ENCODE data around the gene SMIM20.

DNA sequence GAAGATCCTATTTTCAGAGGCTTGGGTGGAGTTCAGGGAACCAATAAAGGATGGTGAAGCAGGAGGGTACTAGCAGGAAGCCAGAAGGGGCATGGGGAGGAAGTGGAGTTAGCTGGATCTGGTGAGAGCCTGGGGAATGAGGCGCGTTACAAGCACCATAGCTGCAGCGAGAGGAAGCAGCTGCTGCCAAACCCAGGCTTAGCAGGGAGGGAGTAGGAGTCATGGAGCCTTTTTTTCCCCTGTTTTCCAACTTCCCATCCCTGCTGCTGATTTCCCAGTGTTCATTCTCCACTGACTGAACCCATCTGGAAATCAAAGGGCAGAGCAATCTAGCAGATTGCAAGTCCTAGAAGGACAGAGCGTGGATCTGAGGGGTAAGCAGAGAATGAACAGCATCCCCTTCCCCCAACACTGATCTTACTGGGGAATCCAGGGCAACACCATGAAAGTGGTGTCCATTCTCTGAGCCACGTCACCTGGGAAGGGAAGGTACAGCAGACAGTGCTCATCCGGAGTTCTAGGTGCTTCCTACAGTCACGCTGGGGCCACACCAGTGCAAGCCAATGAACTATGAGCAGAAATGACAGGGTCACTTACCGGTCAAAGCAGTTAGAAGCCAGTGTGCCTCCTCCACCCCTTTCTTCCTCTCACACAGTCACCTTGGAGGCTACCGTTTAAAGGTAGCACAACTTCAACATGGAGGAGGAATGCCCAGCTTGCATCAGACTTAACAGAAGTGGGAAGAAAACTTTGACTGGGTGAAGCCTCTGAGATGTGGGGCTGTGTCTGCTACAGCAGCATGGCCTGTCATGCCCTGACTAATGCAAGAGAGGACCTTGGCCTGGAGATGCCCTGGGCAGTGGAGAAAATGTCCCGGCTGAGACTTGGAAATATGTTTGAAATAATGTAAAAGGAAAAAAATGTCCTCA, 36.7 kb downstream of the SMIM20 start:
- TF ChIP-seq POLR2A (IDR thresholded peaks at IDR 0.05; ENCODE audit: extremely low read depth, insufficient read length) (no peak), CTCF (IDR thresholded peaks at IDR 0.05; ENCODE audit: low read depth, low read length) (no peak)
